Activated CD4-positive, alpha-beta T cell treated with anti-CD3 and anti-CD28 coated beads, Interleukin-2, Interleukin-6, amounts not matched to agents 100 ng/mL and 50 ng/mL, durations not matched to agents 16 hours and 8 hours (primary cell): Measurements from ENCODE around the gene GAS6.

Experiments used
- DNase-seq: peaks from one replicate; pipeline ENCODE4 v3.0.0-alpha.2; 2020

The GAS6 gene

GRCh38 chr13:113864273-113864890 lies 506 bp upstream of the GAS6 start:
- no peak for DNase-seq

DNA sequence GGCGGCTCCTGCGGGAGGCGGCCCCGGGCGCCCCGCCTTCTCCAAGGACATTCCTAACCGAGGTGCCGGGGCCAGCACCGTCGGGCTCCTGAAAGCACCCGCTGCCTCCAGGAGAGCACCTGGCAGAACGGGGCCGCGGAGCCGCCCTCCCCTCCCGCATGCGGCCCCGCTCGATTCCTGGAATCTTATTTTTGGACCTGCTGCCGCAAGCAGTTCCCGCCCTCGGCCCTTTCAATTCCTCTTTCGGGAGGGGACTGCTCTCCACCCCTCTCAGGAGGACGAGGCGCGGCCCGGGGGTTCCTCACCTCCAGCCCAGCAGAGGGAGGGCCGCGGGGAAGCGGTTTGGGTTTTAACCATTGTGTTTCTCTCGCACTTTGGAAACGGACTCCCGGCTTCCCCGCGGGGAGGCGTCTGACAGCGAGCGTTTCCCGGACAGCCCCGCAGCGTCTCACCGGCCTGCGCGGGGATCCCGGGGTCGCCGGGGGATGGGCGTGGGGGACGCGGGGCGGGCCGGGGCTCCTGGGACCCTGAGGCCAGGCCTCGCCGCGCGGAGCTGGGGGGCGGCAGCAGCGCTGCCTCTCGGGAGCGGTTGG lies 849 bp downstream of the GAS6 start:
- no peak for DNase-seq

GRCh38 chr13:113862191-113862930 lies 1.5 kb downstream of the GAS6 start:
- DNase-seq = no peak

DNA sequence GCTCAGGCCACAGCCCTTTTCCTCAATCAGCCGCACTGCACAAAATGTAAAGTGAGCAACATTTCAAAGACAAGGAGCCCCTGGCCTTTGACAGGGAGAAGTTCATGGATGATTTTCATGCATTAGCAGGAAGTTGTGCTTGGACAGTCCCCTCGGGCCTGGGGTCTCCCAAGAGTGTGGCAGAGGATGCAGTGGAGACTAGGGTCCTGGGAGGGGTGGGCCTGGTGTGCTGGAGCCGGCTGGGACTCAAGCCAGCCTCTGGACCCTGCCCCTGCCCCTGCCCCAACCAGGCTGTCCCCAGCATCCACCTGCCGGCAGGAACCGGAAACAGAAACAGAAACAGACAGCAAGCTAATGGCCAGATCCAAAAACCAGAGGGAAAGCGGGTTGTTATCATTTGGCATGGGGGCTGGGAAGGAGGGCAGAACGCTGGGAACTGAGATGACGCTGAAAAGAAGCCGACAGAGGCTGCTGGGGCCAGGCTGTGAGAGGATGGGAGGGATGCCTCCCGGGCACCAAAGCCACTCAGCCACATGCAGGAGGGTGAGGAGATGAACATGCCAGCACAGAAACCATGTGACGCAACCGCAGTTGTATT lies 2.3 kb downstream of the GAS6 start:
- DNase-seq = no peak

DNA sequence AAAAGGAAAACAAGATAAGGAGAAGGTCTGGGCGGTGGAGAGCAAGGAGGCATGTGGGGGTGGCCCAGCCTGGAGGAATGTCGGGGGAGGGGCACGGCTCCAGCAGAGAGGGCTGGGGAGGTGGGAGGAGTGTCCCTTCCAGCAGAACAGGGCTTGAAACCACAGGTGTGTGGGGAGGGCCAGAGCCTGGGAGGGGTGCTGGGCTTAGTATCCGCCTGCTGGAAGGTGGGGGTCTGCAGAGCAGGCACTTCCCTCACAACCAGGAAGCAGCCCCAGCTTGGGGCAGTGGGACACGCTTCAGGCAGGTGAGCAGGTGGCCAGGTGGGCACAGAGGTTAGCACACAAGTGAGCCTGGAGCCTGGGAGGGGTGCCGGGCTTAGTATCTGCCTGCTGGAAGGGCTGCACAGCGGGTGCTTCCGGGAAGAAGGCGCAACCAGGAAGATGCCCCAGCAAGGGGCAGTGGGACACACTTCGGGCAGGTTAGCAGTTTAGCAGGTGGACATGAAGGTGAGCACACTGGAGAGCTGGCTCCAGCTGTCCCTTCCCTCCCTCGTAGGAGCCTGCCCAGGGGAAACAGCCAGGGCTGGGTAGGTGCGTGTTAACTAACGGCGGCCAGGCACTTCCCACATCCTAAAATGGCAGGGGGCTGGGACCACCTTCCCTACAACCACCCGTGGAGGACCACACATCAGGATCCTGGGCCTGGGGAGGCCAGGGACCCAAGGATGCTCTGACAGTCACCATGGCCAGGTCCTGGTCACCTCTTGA lies 3.0 kb downstream of the GAS6 start:
- no peak for DNase-seq

DNA sequence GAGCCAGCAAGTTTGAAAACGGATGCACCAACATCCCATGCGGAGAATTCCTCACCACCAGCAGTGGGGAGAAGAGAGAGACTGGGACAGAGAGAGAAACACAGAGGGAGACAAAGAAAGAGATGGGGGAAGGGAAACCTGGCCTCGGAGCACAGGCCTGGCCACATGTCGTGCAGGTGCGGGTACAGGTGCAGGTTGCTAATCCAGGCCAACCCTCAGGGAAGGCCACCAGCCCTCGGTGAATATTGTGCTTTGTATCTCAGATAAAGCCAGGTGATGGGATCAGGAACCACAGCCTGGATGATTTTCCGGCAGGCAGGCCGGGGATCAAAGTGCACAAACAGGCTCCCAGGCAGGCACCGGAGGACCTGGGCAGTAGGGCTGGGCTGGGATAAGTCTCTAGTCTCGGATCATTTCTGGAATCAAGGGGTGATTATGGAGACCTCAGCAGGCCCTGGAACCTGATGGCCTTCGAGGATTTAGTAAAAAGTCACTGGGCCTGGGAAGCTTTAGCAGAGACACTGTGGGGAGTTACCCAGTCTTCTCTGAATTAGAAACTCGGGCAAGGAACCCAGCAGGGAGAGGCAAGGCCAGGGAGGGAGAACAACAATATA lies 3.7 kb downstream of the GAS6 start:
- DNase-seq = no peak

DNA sequence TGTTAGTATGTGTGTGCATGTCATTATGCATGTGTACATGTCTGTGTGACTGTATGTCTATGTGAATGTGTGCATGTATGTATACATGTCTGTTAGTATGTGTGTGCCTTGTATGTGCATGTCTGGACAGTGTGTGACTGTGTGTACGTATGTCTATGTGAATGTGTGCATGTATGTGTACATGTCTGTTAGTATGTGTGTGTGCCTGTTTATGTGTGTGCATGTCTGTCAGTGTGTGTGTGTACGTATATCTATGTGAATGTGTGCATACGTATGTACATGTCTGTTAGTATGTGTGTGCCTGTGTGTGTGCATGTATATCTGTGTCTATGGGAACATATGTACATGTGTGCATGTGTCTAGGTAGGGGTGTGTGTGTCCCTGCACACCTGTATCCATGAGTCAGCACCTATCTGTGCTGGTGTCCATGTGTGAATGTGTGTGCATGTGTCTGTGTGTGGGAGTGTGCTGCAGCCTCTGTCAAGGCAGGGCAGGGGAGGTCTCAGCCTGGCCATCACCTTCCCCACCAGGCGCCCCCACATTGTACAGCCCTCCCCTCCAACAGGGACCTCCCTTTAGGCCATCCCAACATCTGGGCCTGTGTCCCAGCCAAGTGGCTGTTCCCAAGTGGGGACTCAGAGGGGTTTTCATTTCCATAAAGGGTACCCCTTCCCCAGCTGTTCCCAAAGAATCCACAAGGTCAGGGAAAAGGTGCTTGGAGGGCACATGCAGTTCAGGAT lies 4.4 kb downstream of the GAS6 start:
- DNase-seq = no peak

DNA sequence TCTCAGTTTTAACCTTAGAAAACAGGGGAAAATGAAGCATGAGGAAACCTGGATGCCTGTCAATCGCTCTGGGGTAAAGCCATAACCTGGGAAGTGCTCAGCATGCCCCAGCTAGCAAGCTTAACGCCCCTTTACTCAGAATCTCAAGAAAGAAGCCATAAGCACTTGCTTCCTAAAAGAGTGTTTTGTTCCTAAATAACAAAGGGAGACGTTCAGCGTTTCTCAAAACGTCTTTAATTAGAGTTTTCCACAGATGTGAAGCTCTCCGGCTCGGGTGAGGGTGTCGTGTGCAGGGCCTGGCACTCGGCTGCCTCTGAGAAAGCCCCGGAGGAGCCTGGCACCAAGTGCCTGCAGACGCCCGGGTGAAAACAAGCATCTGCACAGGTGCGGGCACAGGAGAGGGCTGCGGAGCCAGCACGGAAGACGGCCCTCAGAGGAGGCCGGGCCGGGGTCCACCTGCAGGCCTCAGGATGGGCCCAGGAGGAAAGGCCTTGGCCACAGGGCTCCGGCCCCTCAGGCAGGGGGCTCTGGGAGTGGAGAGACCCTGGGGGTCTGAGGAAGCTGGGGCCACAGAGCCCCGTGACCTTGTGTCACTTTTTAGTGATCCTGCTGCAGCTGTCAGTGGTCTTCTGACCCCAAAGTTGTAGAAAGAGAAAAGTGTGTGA lies 6.2 kb downstream of the GAS6 start:
- no peak for DNase-seq

DNA sequence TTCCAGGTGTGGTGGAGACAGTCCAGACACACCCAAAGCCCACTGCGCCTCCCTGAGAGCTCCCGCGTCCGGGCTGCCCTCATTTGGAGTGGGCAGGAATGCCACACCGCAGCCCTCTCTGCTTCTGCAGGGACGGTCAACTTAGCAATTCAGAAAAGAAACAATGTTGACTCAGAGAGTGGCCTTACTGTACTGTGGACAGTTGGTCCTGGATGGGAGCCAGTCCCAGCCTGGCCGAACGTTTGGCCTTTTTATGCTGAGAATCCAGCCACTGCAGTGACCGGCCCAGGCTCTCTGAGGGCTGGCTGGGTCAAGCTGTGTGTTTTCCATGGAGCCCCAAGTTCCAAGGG lies 7.2 kb downstream of the GAS6 start:
- no peak for DNase-seq

DNA sequence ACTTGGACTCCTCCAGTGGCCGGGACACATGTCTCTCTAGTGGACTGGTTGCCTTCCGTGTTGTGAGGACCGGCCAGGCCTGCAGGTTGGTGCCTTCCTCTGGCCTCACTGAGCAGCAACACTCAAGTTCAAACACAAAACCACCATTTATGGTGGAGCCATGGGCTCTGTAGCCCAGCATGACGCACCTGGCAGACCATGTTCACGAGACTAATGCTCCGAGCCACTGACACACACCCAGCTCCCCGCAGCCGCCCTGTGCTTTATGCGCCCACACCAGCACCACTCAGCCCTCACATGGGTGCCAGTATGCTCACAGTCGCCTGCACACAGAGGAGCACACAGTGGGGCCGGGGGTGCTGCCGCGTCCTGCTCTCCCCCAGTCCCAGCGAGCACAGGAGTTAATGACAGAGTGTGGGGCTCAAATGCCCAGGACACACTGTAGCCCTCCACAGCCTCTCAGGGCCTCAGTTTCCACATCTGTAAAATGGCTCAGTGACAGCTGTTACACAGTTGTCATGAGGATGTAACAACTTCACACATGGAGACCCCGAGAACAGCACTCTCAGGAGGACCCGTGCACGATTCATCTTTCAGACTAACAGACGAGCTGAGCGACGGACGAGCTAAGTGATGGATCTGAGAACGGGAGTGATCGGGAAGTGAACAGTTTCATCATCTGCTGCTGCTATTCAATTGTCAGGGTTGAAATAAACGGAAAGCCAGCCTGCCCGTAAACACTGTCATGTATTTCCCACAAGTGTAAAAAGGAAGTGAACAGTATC lies 7.8 kb downstream of the GAS6 start:
- DNase-seq = no peak

- no peak for DNase-seq
These were observed 8.6 kb downstream of the GAS6 start for GRCh38 chr13:113855012-113855921.

GRCh38 chr13:113854238-113855011 lies 9.5 kb downstream of the GAS6 start:
- no peak for DNase-seq

- DNase-seq = no peak
These were observed 10.2 kb downstream of the GAS6 start for GRCh38 chr13:113853518-113854237.

GRCh38 chr13:113852536-113853517 lies 11.0 kb downstream of the GAS6 start:
- no peak for DNase-seq

DNA sequence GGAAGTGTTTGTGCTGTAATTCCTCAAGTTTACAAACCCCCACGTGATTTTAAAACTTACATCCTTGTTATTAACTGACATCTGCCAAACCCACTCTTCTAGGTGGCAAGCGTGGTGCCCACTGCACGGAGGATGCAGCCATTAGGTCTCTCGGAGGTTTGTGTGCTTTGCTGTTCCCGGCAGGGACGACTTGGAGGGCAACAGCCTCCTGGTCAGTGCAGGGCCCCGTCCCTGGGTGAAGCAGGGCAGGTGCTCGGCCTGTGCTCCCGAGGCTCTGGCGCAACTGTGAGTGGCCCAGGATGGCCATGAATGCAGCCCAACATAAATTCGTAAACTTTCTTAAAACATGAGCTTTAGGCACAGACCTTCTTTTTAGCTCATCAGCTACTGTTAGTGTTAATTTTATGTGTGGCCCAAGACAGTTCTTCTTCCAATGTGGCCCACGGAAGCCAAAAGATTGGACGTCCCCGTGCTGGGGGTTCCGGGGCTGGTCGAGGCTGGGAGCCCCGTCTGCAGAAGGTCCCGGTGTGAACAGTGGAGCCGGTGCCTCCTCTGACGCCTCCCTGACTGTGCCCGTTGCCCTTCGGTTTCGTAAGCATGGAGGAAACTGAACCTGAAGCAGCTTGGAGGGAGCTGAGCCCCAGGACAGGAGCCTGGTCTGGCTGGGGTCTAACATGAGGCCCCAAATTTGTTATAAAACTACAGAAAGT lies 11.9 kb downstream of the GAS6 start:
- DNase-seq = no peak

DNA sequence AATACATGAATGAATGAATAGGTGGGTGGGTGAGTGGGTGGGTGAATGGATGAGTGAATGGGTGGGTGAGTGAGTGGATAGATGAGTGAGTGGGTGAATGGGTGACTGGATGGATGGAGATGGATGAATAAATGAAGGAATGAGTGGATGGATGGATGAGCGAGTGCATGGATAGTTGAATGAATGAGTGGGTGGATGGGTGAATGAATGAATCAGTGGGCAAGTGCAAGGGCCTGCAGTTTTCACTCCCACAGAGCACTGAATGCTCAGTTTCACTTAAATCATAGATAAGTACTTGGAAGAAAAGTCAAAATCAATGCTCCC lies 12.4 kb downstream of the GAS6 start:
- no peak for DNase-seq
